ENCODE measurements around the gene KIF3A.

Gene KIF3A

DNA sequence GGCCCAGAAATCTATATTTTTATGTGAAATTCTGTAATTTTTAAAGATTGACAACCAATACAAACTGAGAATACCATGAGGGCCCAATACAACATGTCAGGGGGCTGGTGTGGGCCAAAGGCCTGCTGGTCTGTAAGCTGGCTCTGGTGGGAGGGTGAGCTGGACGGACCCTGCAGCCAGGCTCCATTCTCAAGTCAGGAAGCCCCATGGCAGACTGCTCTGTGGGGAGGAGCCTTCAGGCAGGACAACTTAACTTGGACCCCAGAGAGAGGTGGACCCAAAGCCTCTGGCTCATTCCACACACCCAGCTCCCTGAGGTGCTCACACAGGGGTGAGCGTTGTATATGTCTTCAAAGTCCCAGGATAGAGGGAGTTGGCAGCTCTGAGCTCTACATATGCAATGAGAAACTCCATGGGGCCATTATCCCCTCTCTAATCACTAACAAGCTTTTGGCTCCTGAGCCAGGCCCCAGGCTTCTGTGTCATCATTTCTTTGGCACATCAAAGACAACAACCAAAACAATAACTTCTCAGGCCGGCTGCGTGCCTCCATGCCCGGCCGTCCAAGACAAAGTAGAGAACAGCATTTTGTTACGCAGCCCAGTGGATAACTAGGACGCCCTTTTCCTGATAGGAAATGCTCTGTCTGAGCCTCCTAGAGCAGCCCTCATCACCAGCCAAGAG lies 33.3 kb upstream of the KIF3A start:
- DNase-seq = no peak

GRCh38 chr5:132768485-132768868 lies 31.1 kb upstream of the KIF3A start:
- DNase-seq = no peak

GRCh38 chr5:132767150-132767549 lies 29.8 kb upstream of the KIF3A start:
- DNase-seq = no peak

GRCh38 chr5:132766806-132767055 lies 29.4 kb upstream of the KIF3A start:
- DNase-seq = no peak

- DNase-seq = no peak
Measured at GRCh38 chr5:132766020-132766805, 28.9 kb upstream of the KIF3A start.

- no peak for DNase-seq
Measured at GRCh38 chr5:132765311-132766019, 28.1 kb upstream of the KIF3A start.

- DNase-seq = no peak
Measured at GRCh38 chr5:132764671-132765238, 27.4 kb upstream of the KIF3A start.

DNA sequence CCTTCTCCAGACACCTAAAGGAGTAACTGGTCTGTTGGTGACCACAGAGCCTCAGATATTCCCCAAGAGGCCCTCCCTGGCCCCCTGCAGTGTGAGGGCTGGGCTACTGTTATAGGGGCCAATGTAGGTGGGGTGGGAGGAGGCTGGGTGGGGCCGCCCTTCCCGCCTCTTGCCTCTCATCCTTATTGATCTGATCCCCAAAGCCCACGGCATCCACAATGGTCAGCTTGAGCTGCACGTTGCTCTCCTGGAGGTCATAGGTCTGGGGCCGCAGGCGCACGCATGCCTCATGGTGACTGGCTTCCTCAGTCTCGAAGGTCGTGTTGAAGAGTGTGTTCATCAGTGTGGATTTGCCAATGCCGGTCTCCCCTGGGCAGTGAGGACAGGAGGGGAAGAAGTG lies 26.7 kb upstream of the KIF3A start:
- no peak for DNase-seq

- no peak for DNase-seq
Measured at GRCh38 chr5:132763181-132764036, 26.1 kb upstream of the KIF3A start.

- DNase-seq = no peak
Measured at GRCh38 chr5:132762246-132763000, 25.1 kb upstream of the KIF3A start.

DNA sequence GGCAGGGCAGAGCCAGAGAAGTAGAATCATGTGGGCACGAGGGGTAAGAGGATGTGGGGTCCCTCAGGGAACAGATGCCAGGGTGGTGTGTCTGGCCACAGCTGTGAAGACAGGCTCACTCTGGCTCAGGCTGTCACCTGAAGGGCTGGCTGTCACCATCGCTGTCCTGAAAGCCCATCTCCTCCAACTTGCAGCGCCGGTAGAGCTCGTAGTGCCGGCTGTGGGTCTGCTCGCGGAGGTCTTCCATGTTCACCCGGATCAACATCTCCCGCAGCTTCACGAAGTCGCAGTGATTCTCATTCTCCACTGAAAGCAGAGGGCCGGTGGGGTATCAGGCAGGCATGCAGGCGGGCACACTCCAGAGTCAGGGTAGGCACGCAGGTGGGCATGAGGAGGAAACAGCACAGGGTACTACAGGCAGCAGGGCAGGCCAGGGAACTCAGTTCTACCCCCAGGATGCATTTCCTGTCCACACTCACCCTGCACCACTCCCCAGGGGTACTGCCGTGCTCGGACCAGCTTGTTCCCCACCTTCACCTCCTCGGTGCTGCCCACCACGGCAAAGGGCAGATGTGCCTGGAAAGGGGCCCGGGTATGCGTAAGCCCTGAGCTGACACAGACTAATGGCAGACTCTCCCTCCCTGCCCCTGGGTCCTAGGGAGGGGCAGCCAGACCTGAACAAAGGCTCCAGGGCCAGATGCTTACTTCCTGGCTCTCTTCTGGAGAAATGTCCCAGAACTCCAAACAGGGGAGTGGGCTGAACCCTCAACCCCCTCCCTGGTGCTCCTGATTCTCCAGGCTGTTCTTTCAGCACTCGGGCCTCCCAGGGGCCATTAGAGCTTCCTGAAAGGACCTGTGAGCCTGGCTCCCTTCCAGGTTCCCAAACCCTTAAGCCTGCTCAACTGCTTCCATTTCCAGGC lies 24.2 kb upstream of the KIF3A start:
- DNase-seq = no peak

- no peak for DNase-seq
Measured at GRCh38 chr5:132760601-132761317, 23.4 kb upstream of the KIF3A start.

GRCh38 chr5:132760049-132760420 lies 22.7 kb upstream of the KIF3A start:
- no peak for DNase-seq

DNA sequence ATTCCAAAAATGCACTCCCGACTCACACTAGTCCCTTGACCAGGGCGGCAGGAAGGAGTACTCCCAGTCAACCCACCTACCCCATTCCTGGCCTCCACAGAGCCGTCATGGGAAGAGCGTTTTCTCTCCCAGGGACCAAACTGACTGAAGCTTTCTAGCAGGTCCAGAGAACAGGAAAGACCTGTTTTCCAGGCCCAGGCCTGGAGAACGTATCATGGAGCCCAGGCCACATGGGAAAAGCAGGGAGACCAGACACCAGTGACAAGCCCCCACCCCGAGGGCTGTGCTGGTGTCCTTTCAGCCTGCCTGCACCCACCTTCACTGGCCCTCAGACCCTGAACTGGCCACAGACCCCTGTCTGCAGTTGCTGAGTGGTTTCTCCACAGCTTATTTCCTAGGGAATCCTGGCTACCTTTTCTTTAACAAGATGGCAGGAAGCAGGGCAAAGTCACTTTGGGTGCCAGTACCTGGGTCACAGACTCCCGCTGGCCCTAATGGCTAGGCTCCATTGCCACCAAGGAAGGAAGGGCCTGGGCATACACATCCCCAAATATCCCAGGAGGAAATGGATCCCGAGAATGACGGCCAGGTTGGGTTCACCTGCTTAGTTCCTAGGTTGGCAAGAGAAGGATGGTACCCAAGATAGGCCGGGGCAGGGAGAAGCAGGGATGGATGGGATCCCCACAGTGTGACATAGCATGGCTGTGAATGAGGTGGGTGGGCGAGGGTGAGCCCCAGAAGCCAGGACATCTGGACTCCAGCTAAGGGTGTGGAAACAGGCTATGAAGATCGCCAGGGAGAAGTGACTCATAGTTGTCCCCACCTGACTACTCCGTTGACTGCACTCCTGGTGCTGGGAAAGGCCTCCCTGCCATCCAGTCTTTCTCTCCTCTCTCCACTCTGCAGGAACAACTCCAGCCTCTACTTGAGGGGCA lies 22.0 kb upstream of the KIF3A start:
- no peak for DNase-seq

DNA sequence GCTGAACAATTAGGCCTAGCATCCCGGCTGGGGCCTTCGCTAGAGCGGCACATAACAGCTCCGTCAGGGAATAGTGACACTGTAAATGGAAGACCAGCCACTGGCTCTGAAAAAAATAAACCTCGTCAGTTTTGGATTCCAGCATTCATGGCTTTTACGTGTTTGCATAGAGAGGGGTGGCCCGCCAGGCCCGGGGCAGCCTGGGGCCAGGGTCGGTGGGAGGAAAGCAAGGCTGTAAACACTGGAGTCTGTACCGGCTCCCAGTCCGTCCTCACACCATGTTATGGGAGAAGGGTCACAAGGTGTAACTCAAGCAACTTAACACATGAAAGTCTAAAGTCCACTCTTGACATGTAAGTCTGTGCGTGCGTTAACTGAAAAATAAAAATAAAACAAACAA lies 21.1 kb upstream of the KIF3A start:
- DNase-seq = no peak

DNA sequence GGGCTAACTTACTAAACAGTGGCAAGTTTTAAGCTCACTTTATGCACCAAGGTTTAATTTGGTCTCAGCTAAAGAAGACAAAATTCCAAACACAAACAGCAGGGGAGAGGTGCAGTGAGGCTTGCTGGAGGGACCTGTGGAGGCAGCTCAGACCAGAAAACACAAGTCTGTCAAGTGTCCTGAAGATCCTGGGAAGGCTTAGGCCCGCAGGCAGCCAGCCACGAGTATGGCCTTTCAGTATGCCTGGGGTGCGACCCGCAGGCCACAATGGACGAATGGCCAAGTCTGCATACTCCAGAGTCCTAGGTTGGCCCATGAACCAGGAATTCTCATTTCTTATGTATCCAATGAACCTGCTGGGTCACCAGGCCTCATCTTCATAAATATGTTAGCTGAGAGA lies 19.2 kb upstream of the KIF3A start:
- no peak for DNase-seq

GRCh38 chr5:132754947-132755346 lies 17.6 kb upstream of the KIF3A start:
- DNase-seq = no peak

DNA sequence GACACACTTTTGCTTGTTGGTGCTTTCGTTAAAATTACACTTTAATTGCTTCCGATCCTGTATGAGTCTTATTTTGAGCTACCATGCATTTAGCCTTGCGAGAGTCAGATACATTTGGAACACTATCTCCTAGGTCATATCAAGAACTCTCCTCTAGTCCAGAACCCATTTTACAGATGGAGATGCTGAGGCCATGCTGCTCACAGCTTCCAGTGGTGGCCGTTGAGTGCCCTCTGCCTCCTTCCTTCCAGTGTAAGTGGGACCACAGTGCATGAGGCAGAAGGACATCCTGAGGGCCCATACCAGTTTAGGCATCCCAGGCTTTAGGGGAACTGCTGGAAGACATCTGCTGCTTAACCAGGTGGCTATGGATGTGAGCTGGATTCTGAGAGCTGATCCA lies 16.8 kb upstream of the KIF3A start:
- no peak for DNase-seq

Measured in GF-D8 (cell line).